HL-60/S4 treated with retinoic acid at 250 ng/mL for 4 days and 3 days (cell line): ENCODE results near the gene RASGEF1C.

Experiments
- in situ Hi-C: fragments of 300-500 bp; cut with MboI; formaldehyde crosslinking; loops from 2 replicates; pipeline ENCODE4 v1.7.0; 2022; ENCODE audit warnings: low sequenced_read_pairs

Gene RASGEF1C

GRCh38 chr5:180086816-180087399, 122.1 kb downstream of the RASGEF1C start:
- in situ Hi-C loops = no loop called here

GRCh38 chr5:180085837-180086236, 123.2 kb downstream of the RASGEF1C start:
- in situ Hi-C loops = no loop called here

DNA sequence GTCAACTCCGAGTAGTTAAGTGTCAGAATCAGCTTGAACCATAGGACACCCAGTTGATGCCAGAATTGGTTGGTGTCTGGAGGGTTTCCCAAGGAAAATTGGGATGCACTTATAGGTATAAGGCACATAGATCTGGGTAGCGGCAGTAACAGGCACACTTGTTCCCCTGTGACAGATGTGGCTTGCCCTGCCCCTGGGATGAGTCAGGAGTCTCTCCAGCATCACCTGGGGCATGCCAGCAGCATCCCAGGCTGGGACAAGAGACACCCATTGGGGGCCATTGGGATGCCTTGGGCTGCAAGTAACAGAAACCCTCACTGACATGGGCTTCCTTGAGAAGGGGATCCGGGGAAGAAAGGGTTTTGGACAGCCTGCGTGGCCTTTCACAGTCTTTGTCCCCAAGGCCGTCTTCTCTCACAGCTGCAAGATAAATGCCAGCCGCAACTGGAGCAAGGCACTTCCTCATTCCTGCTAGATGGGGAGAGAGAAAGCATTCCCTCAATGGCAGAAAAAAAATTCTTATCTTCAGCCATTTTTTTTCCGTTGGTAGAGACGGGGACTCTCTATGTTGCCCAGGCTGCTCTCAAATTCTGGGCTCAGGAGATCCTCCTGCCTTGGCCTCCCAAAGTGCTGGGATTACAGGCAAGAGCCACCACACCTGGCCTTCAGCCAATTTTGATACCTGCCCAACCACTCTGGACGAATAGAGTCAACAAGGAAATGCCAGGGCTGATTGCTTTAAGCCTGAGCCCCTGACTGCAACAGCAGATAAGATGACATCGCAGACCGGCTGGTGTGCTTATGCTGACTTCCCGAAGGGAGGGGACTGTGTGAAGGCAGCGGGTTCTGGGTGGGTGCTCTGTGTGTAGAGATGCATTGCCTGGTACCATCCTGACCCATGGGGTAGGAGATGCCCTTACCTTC, 124.1 kb downstream of the RASGEF1C start:
- in situ Hi-C loops = no loop called here

- in situ Hi-C loops = no loop called here
Observed at GRCh38 chr5:180083529-180084060, 125.4 kb downstream of the RASGEF1C start.

DNA sequence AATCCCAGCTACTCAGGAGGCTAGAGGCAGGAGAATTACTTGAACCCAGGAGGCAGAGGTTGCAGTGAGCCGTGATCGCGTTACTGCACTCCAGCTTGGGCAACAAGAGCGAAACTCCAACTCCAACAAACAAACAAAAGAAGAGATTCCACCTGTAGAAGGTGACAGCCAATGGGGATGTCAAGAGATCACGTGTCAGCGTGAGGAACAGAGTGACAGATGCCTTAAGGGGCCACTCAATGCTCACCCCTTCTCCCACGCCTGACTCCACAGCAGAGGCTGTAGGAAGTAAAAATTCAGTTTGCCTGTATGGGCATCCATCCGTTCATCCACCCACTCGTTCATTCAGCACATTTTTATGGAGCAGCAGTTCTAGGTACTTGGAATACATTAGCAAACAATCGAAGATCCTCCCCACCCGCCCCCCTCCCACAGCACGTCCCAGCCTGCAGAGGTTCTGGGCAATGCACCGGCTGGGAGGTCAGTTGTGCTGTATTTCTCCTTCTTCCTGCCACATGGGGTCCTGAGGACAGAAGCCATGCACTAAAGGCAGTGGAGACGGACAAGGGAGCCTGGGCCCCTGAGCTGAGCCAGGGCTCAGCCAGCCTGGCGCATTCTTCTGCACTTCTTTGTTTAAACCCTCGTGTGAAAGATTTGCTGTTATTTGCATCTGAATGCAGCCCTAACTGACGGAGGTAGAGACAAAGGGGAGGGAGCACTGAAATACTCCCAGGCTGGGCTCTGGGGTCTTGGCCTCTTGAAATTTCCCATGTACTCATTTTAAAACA, 126.2 kb downstream of the RASGEF1C start:
- in situ Hi-C loops = no loop called here

GRCh38 chr5:180081481-180081880, 127.5 kb downstream of the RASGEF1C start:
- in situ Hi-C loops = no loop called here

DNA sequence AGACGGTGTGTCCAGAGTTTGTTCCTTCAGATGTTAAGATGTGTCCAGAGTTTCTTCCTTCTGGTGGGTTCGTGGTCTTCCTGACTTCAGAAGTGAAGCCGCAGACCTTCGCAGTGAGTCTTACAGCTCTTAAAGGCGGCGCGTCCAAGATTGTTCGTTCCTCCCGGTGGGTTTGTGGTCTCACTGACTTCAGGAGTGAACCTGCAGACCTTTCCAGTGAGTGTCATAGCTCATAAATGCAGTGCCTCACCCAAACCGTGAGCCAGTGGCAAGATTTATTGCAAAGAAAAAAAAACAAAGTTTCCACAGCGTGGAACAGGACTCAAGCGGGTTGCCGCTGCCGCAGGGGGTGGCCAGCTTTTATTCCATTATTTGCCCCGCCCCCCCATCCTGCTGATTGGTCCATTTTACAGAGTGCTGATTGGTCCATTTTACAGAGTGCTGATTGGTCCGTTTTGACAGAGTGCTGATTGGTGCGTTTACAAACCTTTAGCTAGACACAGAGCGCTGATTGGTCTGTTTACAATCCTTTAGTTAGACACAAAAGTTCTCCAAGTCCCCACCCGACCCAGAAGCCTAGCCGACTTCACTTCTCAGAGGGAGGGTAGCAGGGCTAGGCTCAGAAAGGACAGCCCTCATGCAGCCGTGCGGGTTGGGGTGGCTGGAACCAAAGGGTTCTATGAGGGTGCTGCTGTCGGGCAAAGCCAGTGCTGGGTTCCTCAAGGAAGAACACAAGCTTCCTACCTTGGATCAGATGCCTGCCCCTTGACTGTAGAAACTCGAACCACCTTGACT, 128.3 kb downstream of the RASGEF1C start:
- in situ Hi-C loops = no loop called here

- in situ Hi-C loops = no loop called here
Observed at GRCh38 chr5:180079702-180080466, 129.1 kb downstream of the RASGEF1C start.

GRCh38 chr5:180078348-180078747, 130.7 kb downstream of the RASGEF1C start:
- in situ Hi-C loops = no loop called here

DNA sequence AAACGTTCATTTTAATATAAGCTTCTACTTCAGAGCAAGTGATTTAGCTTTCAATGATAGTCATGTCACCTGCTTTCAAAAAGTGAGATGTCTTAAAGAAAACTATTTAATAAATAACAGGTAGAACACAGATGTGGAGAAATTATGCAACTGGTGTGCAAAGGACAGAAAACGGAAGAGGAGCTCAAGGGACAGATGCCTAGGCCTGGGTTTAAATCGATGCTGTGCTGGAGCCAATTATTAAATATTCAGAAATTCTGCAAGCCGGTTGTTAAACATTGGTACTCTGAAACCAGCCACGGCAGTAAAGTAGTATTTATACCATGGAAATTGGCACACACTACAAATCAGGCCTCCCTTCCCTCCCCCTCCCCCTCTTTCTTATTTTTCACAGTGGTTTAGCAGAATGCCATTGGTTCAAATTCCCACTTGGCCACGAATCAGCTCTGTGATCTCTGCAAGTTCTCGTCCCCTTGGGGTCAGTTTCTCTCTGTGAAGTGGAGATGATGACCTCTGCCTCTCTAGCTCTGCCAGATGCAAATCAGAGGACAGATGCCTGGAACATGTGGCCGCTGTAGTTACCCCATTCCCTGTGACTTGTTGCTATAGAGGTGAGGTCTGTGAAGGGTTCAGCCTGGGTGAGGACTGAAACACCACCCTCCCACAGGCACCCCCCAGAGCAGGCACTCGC, 131.3 kb downstream of the RASGEF1C start:
- in situ Hi-C loops = no loop called here

- in situ Hi-C loops = no loop called here
Observed at GRCh38 chr5:180075703-180076102, 133.3 kb downstream of the RASGEF1C start.

- in situ Hi-C loops = no loop called here
Observed at GRCh38 chr5:180074462-180074861, 134.5 kb downstream of the RASGEF1C start.

GRCh38 chr5:180072556-180072955, 136.5 kb downstream of the RASGEF1C start:
- in situ Hi-C loops = no loop called here

DNA sequence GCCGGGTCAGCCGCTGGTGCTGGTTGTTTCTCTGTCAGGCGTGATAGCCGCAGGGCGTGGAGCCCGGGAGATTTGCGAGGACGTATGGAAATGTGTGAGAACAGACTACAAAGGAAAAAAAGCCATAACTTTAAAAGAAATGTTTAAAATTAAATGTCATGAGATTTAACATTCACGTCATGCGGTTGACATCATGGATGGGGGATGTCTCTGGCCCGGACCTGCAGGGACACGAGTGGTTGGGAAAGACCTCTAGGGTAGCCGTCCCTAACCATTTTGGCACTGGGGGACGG, 136.8 kb downstream of the RASGEF1C start:
- in situ Hi-C loops = no loop called here

GRCh38 chr5:180071531-180072255, 137.3 kb downstream of the RASGEF1C start, which contains the start of gene RNF130:
RNF130 (minus strand) TSS chr5:180071759; CDS start chr5:180071702, 57 bp downstream.
- in situ Hi-C loops = no loop called here

DNA sequence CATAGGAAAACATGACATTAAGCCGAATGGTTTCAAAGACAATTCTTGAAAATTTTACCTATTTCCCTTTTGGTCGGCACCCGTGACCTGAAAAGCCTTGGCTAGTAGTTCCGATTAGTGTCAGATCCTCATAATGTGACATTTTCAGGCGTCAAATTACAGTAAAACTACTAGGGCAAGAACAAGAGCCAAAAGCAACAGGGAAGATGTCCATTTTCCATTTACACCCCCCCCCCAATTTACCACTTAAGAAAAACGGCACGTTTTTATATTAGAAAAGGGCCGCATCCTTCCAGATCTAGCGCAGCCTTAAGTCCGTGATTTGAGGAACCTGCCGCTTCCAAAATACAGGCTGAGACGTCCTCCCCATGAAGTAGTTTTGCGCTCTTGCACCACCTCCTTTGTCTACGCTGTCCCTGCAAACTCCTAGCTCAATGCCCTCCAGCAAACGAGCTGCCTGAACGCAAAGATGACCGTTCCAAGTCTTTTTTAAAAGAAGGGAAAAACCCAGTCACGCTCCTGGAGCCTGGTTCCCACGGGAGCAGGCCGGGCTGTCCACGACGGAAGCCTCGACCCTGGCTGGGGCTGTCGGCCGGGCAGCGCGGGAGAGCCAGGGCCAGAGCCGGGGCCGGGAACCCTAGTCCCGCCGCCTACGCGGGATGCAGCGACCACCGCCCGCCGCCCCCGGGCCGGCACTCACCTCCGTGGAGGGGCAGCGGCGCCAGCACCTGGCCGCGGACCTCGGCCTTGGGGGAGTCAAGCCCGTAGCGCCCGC, 138.1 kb downstream of the RASGEF1C start:
- in situ Hi-C loops = no loop called here

DNA sequence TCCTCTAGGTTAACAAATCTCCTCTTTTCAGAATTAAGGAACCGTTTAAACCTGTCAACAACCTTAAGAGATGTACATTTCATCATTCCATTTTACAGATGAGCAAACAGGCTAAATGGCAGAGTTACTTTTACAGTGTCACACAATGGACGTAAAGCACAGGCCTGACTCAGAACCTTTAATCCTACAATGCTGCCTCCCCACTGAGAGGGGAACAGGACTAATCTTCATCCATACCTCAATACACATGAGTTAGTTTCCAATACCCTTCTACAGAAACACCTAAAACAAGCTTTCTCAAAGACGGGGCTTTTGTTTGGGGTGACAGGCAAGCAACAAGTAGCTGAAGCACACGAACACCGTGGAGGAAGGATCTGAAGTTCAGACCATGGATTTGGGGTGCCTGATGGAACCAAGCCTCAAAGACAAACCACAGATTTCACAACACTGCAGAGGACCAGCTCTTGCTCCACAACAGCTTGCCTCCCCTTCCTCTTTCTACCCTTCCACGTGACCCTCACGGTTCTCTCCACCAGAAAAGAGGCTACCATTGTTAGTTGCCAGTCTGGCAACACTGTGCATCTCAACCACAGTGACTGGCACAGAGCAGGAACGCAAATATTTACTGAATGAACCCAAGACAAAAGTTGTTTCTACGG, 139.3 kb downstream of the RASGEF1C start:
- in situ Hi-C loops = no loop called here
